Activated B cell treated with CpG ODN at 0.5 μM for 24 hours (primary cell): Measurements from ENCODE around the gene TMC3. TPM values are rescaled to one million over a fixed set of nuclear protein-coding genes. Genes with fewer than 3 reads are reported as not detected.
A peak's percentile ranks its signal among the peaks of the same experiment; 100 is the strongest.

Experiments
- ATAC-seq: fragments of 200-7000 bp; cut with Tn5 transposase; one replicate; pipeline ENCODE4 v1.10.0; 2021; ENCODE audit warnings: low read depth, mild to moderate bottlenecking, moderate library complexity
- CTCF ChIA-PET: fragments of 350-600 bp; sonication (Branson Sonifier 250); formaldehyde crosslinking; loops from one replicate; lab custom pipeline; 2021; ENCODE audit warnings: antibody characterized with exemption; lab: Charles Lee
- POLR2A ChIA-PET: fragments of 350-600 bp; sonication (Branson Sonifier 250); formaldehyde crosslinking; loops from one replicate; lab custom pipeline; 2021; ENCODE audit warnings: antibody characterized with exemption; lab: Charles Lee
- DNase-seq: peaks from one replicate; pipeline ENCODE4 v3.0.0; 2022
- H3K27ac Mint-ChIP-seq: one replicate; pipeline ENCODE4 v1.8.0; 2020; ENCODE audit warnings: mixed read lengths
- H3K27me3 Mint-ChIP-seq: one replicate; pipeline ENCODE4 v1.8.0; 2021; ENCODE audit warnings: mixed read lengths
- H3K36me3 Mint-ChIP-seq: one replicate; pipeline ENCODE4 v1.8.0; 2021; ENCODE audit warnings: low read depth, mixed read lengths
- H3K4me1 Mint-ChIP-seq: one replicate; pipeline ENCODE4 v1.8.0; 2021; ENCODE audit warnings: mixed read lengths
- H3K4me3 Mint-ChIP-seq: one replicate; pipeline ENCODE4 v1.8.0; 2020; ENCODE audit warnings: mild to moderate bottlenecking, mixed read lengths
- H3K9me3 Mint-ChIP-seq: one replicate; pipeline ENCODE4 v1.8.0; 2020; ENCODE audit warnings: mixed read lengths
- intact Hi-C: fragments of 100-400 bp; cut with micrococcal nuclease; formaldehyde crosslinking; loops from one replicate; pipeline ENCODE4 v1.15.1; 2024
- total RNA-seq: library from RNA; stranded (reverse); gene quantifications from 2 replicates; pipeline ENCODE4 v1.2.3, GENCODE V29; 2022
- TF ChIP-seq, protein P1 (sequence below): fragments of 200-600 bp; IDR thresholded peaks from one replicate; pipeline ENCODE4 v1.8.0; 2022; ENCODE audit warnings: antibody characterized with exemption, mild to moderate bottlenecking

The TMC3 gene
- total RNA-seq, 1 donor from 2014 or later: not detected

DNA sequence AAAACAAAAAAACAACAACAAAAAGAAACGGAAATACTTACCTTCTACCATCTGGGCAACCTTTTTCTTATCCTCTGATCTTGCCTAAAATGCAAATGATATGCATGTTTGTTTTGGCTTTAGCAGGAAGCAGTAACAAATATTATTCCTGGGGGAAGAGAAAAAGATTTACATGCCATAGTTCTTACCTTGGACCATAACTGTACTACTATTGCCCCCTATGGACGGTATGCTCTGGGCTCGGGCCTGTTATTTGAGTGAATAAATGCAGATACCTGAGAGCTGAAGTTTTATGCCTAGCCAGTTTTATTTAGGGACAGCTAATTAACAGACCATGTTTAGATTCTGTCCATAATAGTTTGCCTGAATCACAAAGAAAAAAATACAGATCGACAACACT lies 37.4 kb downstream of the TMC3 start:
- POLR2A ChIA-PET: interaction anchor here (0.8 to 1.5 kb wide), 2 partner anchors 35 to 44 kb away, joined by 3 read pairs; no protein-coding TSS in a partner anchor
- Mint-ChIP-seq H3K4me1 (peaks cover 12% of the 10 kb centered on the region), H3K4me3 (no peak overlapping the region), H3K27ac (no peak overlapping the region), H3K9me3 (no peaks in the 10 kb centered on the region), H3K36me3 (no peaks in the 10 kb centered on the region), H3K27me3 (no peaks in the 10 kb centered on the region)
- CTCF ChIA-PET: interaction anchor here (0.6 to 9.4 kb wide), 17 partner anchors 17 to 286 kb away, joined by 3 to 158 read pairs (median 5); no protein-coding TSS in a partner anchor
- TF ChIP-seq, protein P1, sequence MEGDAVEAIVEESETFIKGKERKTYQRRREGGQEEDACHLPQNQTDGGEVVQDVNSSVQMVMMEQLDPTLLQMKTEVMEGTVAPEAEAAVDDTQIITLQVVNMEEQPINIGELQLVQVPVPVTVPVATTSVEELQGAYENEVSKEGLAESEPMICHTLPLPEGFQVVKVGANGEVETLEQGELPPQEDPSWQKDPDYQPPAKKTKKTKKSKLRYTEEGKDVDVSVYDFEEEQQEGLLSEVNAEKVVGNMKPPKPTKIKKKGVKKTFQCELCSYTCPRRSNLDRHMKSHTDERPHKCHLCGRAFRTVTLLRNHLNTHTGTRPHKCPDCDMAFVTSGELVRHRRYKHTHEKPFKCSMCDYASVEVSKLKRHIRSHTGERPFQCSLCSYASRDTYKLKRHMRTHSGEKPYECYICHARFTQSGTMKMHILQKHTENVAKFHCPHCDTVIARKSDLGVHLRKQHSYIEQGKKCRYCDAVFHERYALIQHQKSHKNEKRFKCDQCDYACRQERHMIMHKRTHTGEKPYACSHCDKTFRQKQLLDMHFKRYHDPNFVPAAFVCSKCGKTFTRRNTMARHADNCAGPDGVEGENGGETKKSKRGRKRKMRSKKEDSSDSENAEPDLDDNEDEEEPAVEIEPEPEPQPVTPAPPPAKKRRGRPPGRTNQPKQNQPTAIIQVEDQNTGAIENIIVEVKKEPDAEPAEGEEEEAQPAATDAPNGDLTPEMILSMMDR: no peak
- no peak for DNase-seq
- intact Hi-C loops: loop anchor here (1.0 kb wide), 3 partner anchors 61 to 230 kb away; no protein-coding TSS in a partner anchor
- ATAC-seq: peak; percentile 61

DNA sequence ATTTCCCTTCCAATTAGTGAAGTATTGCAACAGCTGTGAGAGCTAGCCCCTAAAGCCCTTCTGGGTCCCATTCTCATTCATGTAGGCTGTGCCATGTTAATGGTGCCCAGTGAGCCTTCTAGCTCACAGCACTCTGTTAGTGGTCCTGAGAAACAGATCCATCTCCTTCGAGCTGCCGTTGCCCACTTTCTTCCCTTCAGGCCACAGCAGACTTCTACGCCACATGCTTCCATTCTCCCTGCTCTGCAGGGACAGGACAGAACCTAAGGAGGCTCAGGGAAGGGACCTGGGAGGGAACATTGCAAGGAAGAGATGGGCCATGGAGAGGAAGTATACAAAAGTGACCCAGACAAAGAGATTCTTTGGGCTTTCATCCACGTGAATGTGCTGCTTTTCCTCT lies 38.4 kb downstream of the TMC3 start:
- no peaks in the 10 kb centered on the region for H3K9me3 Mint-ChIP-seq
- H3K4me1 Mint-ChIP-seq: peaks cover 22% of the 10 kb centered on the region
- intact Hi-C loops: loop anchor here (1.0 kb wide), 3 partner anchors 60 to 229 kb away; no protein-coding TSS in a partner anchor
- no peaks in the 10 kb centered on the region for H3K27me3 Mint-ChIP-seq
- ChIA-PET POLR2A (interaction anchor here (0.8 to 1.5 kb wide), 5 partner anchors 33 to 60 kb away, joined by 3 to 9 read pairs (median 3); no protein-coding TSS in a partner anchor), CTCF (interaction anchor here (1.0 to 9.4 kb wide), 7 partner anchors 43 to 181 kb away, joined by 3 to 158 read pairs (median 5); no protein-coding TSS in a partner anchor)
- H3K27ac Mint-ChIP-seq: no peak overlapping the region
- H3K36me3 Mint-ChIP-seq: no peaks in the 10 kb centered on the region
- TF ChIP-seq, protein P1: no peak
- H3K4me3 Mint-ChIP-seq: no peak overlapping the region
- DNase-seq (no peak), ATAC-seq (no peak)

DNA sequence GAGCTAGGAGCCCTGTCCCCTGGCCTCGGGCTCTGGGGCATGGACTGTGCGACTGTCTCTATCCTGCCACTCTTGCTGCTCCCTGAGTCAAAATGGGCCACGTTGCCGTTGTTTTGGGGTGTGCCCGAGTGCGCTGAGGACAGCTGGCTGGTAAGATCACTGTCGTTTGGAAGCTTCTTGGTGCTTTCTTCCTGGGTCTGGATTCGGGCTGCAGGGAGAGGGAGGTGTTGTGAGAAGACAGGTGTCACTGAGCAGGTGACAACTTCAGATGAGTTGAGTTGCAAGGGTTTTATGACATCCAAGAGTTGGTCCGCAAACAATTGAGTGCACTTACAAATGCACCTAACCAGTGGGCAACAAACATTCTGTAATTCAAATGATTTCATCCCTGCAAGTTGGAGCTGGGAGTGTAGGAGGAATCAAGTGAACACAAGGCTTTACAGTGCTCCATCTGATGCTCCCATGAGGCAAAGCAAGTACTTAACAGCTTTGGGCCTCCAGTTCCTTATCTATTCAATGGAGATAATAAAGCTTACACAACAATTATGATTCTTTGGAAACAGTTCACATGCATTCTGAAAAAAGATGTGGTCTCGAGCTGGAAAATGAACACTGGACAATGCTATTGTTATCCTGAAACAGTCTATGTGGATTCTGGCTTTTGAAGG lies 39.1 kb downstream of the TMC3 start:
- no peaks in the 10 kb centered on the region for H3K27me3 Mint-ChIP-seq
- H3K36me3 Mint-ChIP-seq: no peaks in the 10 kb centered on the region
- CTCF ChIA-PET: interaction anchor here (1.0 to 9.4 kb wide), 8 partner anchors 41 to 180 kb away, joined by 3 to 158 read pairs (median 5); no protein-coding TSS in a partner anchor
- intact Hi-C loops: no loop called here
- no peak overlapping the region for H3K4me3 Mint-ChIP-seq
- no peak overlapping the region for H3K27ac Mint-ChIP-seq
- DNase-seq: no peak
- H3K4me1 Mint-ChIP-seq: peaks cover 22% of the 10 kb centered on the region
- TF ChIP-seq, protein P1: no peak
- H3K9me3 Mint-ChIP-seq: no peaks in the 10 kb centered on the region
- POLR2A ChIA-PET: interaction anchor here (0.8 to 1.5 kb wide), 5 partner anchors 32 to 59 kb away, joined by 3 to 9 read pairs (median 3); no protein-coding TSS in a partner anchor
- ATAC-seq: no peak

DNA sequence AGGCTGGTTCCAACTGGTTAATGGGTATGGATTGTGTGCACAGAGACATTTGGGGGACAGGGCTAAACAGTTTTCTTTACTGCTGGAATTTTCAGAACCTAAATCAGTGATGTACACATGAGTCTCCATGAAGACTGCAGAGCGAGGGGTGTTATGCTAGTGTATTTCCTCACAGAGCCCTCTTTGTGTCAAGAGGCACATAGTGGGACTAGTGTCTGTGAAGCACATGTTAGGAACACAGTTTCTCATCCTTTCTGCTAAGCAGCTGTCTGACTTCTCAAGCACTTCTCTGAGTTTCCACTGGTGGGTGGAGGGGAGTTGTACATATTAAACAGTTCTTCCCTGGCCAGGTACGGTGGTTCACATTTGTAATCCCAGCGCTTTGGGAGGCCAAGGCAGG lies 40.6 kb downstream of the TMC3 start:
- H3K36me3 Mint-ChIP-seq: no peaks in the 10 kb centered on the region
- peaks cover 22% of the 10 kb centered on the region for H3K4me1 Mint-ChIP-seq
- H3K4me3 Mint-ChIP-seq: no peak overlapping the region
- no peak for DNase-seq
- H3K27me3 Mint-ChIP-seq: no peaks in the 10 kb centered on the region
- POLR2A ChIA-PET: interaction anchor here (0.7 to 1.9 kb wide), 3 partner anchors 29 to 42 kb away, joined by 4 to 6 read pairs (median 5); no protein-coding TSS in a partner anchor
- H3K9me3 Mint-ChIP-seq: no peaks in the 10 kb centered on the region
- CTCF ChIA-PET: interaction anchor here (0.7 to 9.4 kb wide), 6 partner anchors 9 to 1729 kb away, joined by 3 to 158 read pairs (median 4); no protein-coding TSS in a partner anchor
- no peak for ATAC-seq
- TF ChIP-seq, protein P1: no peak
- no peak overlapping the region for H3K27ac Mint-ChIP-seq
- intact Hi-C loops: no loop called here

DNA sequence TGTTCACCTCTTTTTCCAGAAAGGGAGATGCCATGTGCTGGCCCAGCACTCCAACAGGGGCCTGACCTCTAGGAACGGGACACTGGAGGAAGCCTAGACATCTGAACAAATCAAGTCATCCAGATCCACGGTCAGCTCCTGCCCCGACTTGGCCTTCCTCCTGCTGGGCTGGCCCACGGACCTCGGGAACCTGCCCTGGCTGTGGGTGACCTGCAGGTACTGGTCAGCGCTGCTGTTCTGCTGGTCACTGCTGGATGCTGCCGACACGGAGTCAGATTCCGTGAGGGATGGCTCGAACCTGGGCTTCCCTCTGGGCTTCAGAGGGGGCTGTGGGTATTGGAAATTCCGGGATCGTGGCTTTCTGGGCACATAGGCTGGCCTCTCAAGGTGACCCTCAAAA lies 41.7 kb downstream of the TMC3 start:
- Mint-ChIP-seq H3K4me3 (no peak overlapping the region), H3K9me3 (no peaks in the 10 kb centered on the region), H3K36me3 (no peaks in the 10 kb centered on the region), H3K27me3 (no peaks in the 10 kb centered on the region), H3K4me1 (peaks cover 22% of the 10 kb centered on the region), H3K27ac (no peak overlapping the region)
- CTCF ChIA-PET: interaction anchor here (0.7 to 9.4 kb wide), 3 partner anchors 30 to 66 kb away, joined by 4 to 158 read pairs (median 4); no protein-coding TSS in a partner anchor
- DNase-seq: no peak
- TF ChIP-seq, protein P1: no peak
- no peak for ATAC-seq
- intact Hi-C loops: no loop called here
- POLR2A ChIA-PET: interaction anchor here (1.3 to 1.9 kb wide), 2 partner anchors 28 to 31 kb away, joined by 3 to 6 read pairs; no protein-coding TSS in a partner anchor
